A673 (cell line): ENCODE data around the gene MFSD11. TPM values are rescaled to one million over a fixed set of nuclear protein-coding genes. Genes with fewer than 3 reads are reported as not detected.

Experiments used
- BruUV-seq: library from RNA; stranded (reverse); fragments of 400-500 nt; replicated peaks from 2 replicates; lab custom pipeline; 2021; lab: Mats Ljungman, UMichigan
- CTCF ChIA-PET: fragments of 300-600 bp; sonication (Branson Sonifier 250); formaldehyde crosslinking; loops from one replicate; lab custom pipeline; 2022; ENCODE audit warnings: antibody characterized with exemption; lab: Charles Lee
- POLR2A ChIA-PET: fragments of 300-600 bp; sonication (Branson Sonifier 250); formaldehyde crosslinking; loops from one replicate; lab custom pipeline; 2022; ENCODE audit warnings: antibody characterized with exemption; ENCODE audit not compliant: low non-redundant PET; lab: Charles Lee
- DNase-seq: peaks from one replicate; pipeline ENCODE4 v3.0.0-alpha.2; 2015; ENCODE audit warnings: low spot score
- H3K27ac ChIP-seq: fragments of 200-600 bp; sonication (generic); 2 replicates; pipeline ENCODE4 v1.5.1; 2016; ENCODE audit warnings: mixed run types, low read depth, mild to moderate bottlenecking, mixed read lengths, antibody characterized with exemption, low read length; ENCODE audit not compliant: poor library complexity, severe bottlenecking
- H3K27me3 ChIP-seq: fragments of 200-600 bp; sonication (generic); replicated peaks from 2 replicates; pipeline ENCODE4 v1.6.1; 2017; ENCODE audit warnings: mixed run types, low read depth, mild to moderate bottlenecking, mixed read lengths, antibody characterized with exemption, low read length; ENCODE audit not compliant: insufficient read depth, poor library complexity
- H3K36me3 ChIP-seq: fragments of 200-600 bp; sonication (generic); 2 replicates; pipeline ENCODE4 v1.6.1; 2016; ENCODE audit warnings: mixed run types, mild to moderate bottlenecking, mixed read lengths, antibody characterized with exemption, low read length; ENCODE audit not compliant: insufficient read depth, poor library complexity, severe bottlenecking
- H3K4me1 ChIP-seq: fragments of 200-600 bp; sonication (generic); 2 replicates; pipeline ENCODE4 v1.6.1; 2017; ENCODE audit warnings: mixed run types, mild to moderate bottlenecking, mixed read lengths, antibody characterized with exemption, low read length; ENCODE audit not compliant: insufficient read depth, poor library complexity, severe bottlenecking
- H3K4me3 ChIP-seq: fragments of 200-600 bp; sonication (generic); 2 replicates; pipeline ENCODE4 v1.5.1; 2016; ENCODE audit warnings: low read depth, mixed run types, mild to moderate bottlenecking, mixed read lengths, low read length; ENCODE audit not compliant: poor library complexity, severe bottlenecking
- H3K9me3 ChIP-seq: fragments of 200-600 bp; sonication (generic); 2 replicates; pipeline ENCODE4 v1.6.1; 2016; ENCODE audit warnings: mixed run types, low read depth, mild to moderate bottlenecking, mixed read lengths, antibody characterized with exemption, low read length; ENCODE audit not compliant: poor library complexity, severe bottlenecking
- EZH2 ChIP-seq: fragments of 200-600 bp; sonication (generic); IDR thresholded peaks from 2 replicates; pipeline ENCODE4 v1.6.1; 2017; ENCODE audit warnings: borderline replicate concordance, low read depth, mild to moderate bottlenecking, mixed read lengths, antibody characterized with exemption, low read length; ENCODE audit not compliant: poor library complexity, severe bottlenecking
- intact Hi-C: fragments of 100-400 bp; cut with micrococcal nuclease; formaldehyde crosslinking; loops from one replicate; pipeline ENCODE4 v1.10.0; 2022; ENCODE audit not compliant: unreplicated experiment
- total RNA-seq: library from RNA; stranded (reverse); gene quantifications from 2 replicates; pipeline ENCODE4 v1.2.3, GENCODE V29; 2021
- TF ChIP-seq, protein P1 (sequence below): fragments of 300-800, 200-600 bp; sonication (generic); conservative IDR thresholded peaks from 2 replicates; pipeline ENCODE4 v1.5.1; 2017; ENCODE audit warnings: low read depth, mild to moderate bottlenecking, antibody characterized with exemption, low read length, moderate library complexity, mixed read lengths

Gene MFSD11
- total RNA-seq, 1 experiment from 2014 or later, result 38.8 TPM

DNA sequence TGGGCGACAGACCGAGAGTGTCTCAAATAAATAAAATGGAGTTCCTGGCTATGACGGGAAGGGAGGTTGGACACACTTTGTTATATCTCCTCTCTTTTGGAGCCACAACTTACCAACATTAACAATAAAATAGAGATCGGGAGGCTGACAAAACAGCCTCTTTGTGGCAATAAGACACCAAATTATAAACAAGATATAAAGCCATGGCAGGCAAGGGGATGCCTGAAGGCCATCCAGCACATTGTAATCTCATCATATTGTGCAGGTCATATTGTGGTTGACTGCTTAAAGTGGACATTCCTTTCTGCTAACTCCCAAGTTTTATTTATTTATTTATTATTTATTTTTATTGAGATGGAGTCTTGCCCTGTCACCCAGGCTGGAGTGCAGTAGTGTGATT lies 70.4 kb downstream of the MFSD11 start:
- no TSS peak for BruUV-seq
- intact Hi-C loops, result no loop called here
- H3K9me3 ChIP-seq, result no peaks in the 10 kb centered on the region
- CTCF ChIA-PET, result no interaction called here
- POLR2A ChIA-PET, result no interaction called here
- H3K36me3 ChIP-seq, result no peaks in the 10 kb centered on the region
- no peak for DNase-seq
- no peaks in the 10 kb centered on the region for H3K27me3 ChIP-seq
- no peak overlapping the region for H3K27ac ChIP-seq
- no peak for TF ChIP-seq EZH2
- TF ChIP-seq, protein P1, sequence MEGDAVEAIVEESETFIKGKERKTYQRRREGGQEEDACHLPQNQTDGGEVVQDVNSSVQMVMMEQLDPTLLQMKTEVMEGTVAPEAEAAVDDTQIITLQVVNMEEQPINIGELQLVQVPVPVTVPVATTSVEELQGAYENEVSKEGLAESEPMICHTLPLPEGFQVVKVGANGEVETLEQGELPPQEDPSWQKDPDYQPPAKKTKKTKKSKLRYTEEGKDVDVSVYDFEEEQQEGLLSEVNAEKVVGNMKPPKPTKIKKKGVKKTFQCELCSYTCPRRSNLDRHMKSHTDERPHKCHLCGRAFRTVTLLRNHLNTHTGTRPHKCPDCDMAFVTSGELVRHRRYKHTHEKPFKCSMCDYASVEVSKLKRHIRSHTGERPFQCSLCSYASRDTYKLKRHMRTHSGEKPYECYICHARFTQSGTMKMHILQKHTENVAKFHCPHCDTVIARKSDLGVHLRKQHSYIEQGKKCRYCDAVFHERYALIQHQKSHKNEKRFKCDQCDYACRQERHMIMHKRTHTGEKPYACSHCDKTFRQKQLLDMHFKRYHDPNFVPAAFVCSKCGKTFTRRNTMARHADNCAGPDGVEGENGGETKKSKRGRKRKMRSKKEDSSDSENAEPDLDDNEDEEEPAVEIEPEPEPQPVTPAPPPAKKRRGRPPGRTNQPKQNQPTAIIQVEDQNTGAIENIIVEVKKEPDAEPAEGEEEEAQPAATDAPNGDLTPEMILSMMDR, result no peak
- no peaks in the 10 kb centered on the region for H3K4me1 ChIP-seq
- H3K4me3 ChIP-seq, result no peak overlapping the region

DNA sequence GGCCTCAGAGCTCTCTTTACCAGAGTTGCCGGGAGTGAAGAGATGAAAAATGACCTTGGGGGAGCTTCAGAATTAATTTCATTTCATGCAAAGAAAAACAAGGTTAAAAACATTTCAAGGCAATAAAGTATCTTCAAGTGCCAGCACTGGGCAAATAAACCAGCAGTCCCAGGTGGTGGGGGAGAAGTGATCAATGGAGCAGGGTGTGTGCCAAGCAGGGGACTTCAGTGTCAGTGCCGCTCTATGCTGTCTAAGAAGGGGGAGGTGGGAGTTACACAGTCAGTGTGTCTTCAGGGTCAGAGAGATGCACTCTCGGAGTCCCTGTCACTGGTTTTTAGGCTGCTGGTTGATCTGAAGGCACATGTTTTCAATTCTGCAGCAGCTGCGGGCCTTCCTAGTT lies 73.0 kb downstream of the MFSD11 start:
- H3K9me3 ChIP-seq, result no peaks in the 10 kb centered on the region
- H3K4me3 ChIP-seq, result no peak overlapping the region
- TF ChIP-seq, protein P1, result no peak
- no peak for TF ChIP-seq EZH2
- BruUV-seq, result no TSS peak
- no peaks in the 10 kb centered on the region for H3K27me3 ChIP-seq
- H3K4me1 ChIP-seq, result no peaks in the 10 kb centered on the region
- H3K36me3 ChIP-seq, result no peaks in the 10 kb centered on the region
- CTCF ChIA-PET, result no interaction called here
- DNase-seq, result no peak
- POLR2A ChIA-PET, result no interaction called here
- intact Hi-C loops, result no loop called here
- H3K27ac ChIP-seq, result no peak overlapping the region

DNA sequence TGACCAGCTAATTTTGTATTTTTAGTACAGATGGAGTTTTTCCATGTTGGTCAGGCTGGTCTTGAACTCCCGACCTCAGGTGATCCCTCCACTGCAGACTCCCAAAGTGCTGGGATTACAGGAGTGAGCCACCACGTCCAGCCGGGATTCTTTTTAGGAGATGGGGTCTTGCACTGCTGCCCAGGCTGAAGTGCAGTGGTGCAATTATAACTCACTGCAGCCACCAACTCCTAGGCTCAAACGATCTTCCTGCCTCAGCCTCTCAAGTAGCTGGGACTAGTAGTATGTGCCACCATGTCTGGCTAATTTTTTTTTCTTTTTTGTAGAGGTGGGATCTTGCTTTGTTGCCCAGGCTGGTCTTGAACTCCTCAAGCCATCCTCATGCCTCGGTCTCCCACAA lies 73.9 kb downstream of the MFSD11 start:
- POLR2A ChIA-PET, result no interaction called here
- BruUV-seq, result no TSS peak
- intact Hi-C loops, result no loop called here

More for the DNA sequence above, 73.9 kb downstream of the MFSD11 start:
- TF ChIP-seq EZH2, result no peak
- TF ChIP-seq, protein P1, result no peak
- no peaks in the 10 kb centered on the region for H3K27me3 ChIP-seq
- CTCF ChIA-PET, result no interaction called here
- H3K9me3 ChIP-seq, result no peaks in the 10 kb centered on the region
- no peaks in the 10 kb centered on the region for H3K4me1 ChIP-seq
- H3K27ac ChIP-seq, result no peak overlapping the region
- no peak overlapping the region for H3K4me3 ChIP-seq
- H3K36me3 ChIP-seq, result no peaks in the 10 kb centered on the region
- no peak for DNase-seq
